ENCODE data around the gene MATK.

Gene MATK

GRCh38 chr19:3793799-3794198, 7.6 kb upstream of the MATK start:
- in situ Hi-C loops (cut with MboI; ENCODE audit: low pct_unique_long_range_greater_than_20kb, low sequenced_read_pairs, unreplicated experiment): no loop called here

GRCh38 chr19:3792114-3792513, 5.9 kb upstream of the MATK start:
- in situ Hi-C loops (cut with MboI; ENCODE audit: low pct_unique_long_range_greater_than_20kb, low sequenced_read_pairs, unreplicated experiment): no loop called here
- no peak for TF ChIP-seq CTCF (IDR thresholded peaks at IDR 0.05; ENCODE audit: extremely low read depth, insufficient read depth, missing control alignments)

More at GRCh38 chr19:3793799-3794198, 7.6 kb upstream of the MATK start:
- no peak for TF ChIP-seq CTCF (IDR thresholded peaks at IDR 0.05; ENCODE audit: extremely low read depth, insufficient read depth, missing control alignments)
- DNase-seq (ENCODE audit: low spot score): no peak

GRCh38 chr19:3790941-3791340, 4.8 kb upstream of the MATK start:
- in situ Hi-C loops (cut with MboI; ENCODE audit: low pct_unique_long_range_greater_than_20kb, low sequenced_read_pairs, unreplicated experiment): no loop called here
- DNase-seq (ENCODE audit: low spot score): no peak
- TF ChIP-seq CTCF (IDR thresholded peaks at IDR 0.05; ENCODE audit: extremely low read depth, insufficient read depth, missing control alignments): no peak

More at GRCh38 chr19:3792114-3792513, 5.9 kb upstream of the MATK start:
- DNase-seq (ENCODE audit: low spot score): no peak

DNA sequence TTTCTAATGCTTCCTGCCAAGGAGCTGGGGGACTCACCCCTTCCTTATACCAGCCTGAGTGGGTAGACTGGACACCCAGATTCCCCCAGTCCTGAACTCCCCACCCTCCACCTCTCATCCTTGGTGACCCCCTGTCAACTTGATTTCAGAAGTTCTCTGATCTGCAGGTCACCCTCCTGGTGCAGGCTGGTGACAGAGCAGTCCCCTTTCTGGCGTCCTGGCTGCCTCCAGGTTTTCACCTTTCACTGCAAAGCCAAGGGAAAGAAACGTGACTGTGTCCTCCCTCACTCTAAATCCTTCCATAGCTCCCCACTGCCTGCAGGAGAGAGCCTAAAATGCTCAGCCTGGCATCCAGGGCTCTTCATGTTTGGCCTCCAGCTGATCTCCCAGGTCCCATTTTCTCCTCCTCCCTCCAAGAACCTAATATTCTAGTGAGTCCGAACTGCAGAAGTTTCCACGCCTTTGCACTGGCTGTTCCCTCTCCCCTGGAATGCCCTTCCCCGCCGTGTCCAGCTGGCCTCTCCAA, 4.1 kb upstream of the MATK start:
- in situ Hi-C loops (cut with MboI; ENCODE audit: low pct_unique_long_range_greater_than_20kb, low sequenced_read_pairs, unreplicated experiment): no loop called here
- DNase-seq (ENCODE audit: low spot score): no peak
- TF ChIP-seq CTCF (IDR thresholded peaks at IDR 0.05; ENCODE audit: extremely low read depth, insufficient read depth, missing control alignments): no peak

DNA sequence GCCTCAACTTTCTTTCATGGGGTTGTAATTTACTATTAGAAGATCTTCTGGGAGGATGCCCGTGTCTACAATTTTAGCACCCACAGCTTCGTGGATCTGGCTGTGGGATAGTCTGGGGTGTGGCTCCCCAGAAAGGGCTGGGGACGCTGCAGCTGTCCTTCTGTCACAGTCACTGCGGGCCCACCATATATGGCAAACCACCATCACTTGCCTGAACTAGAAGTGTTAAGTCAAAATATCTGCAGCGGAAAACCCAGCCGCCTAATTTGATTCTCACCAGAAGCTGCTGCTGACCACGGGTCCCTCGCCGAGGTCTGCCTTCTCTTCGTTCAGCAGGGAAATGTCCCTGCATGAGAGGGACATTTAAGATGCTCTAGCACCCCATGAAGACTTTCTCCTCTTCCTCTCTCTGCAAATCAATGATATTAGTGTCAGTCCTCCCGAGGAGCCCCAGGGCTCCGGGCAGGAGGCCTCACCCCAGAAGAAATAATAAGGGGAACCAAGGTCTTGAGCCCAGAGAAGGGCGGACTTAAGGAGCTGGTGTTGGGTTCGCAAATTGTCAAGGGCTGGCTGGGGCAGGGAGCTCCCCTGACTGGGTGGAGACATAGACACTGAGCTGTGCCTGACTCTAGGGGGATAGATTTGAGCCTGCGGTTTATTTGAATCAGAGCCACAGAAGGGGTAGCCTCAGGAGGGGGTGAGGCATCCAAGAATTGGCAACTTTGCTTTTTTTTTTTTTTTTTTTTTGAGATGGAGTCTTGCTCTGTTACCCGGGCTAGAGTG, 3.0 kb upstream of the MATK start:
- no peak for DNase-seq (ENCODE audit: low spot score)
- in situ Hi-C loops (cut with MboI; ENCODE audit: low pct_unique_long_range_greater_than_20kb, low sequenced_read_pairs, unreplicated experiment): no loop called here
- no peak for TF ChIP-seq CTCF (IDR thresholded peaks at IDR 0.05; ENCODE audit: extremely low read depth, insufficient read depth, missing control alignments)

- no peak for TF ChIP-seq CTCF (IDR thresholded peaks at IDR 0.05; ENCODE audit: extremely low read depth, insufficient read depth, missing control alignments)
- no peak for DNase-seq (ENCODE audit: low spot score)
- in situ Hi-C loops (cut with MboI; ENCODE audit: low pct_unique_long_range_greater_than_20kb, low sequenced_read_pairs, unreplicated experiment): no loop called here
Observed at GRCh38 chr19:3785451-3785937, 687 bp downstream of the MATK start.

Data from GM13977 (cell line).